ENCODE data around the gene EXOSC9. TPM values are rescaled to one million over a fixed set of nuclear protein-coding genes. Genes with fewer than 3 reads are reported as not detected.

The EXOSC9 gene
- total RNA-seq, 1 experiment from 2014 or later: 69.1 TPM

GRCh38 chr4:121776610-121777401, 24.3 kb upstream of the EXOSC9 start:
- Mint-ChIP-seq H3K27me3 (ENCODE audit: low read depth) (peaks cover 11% of the 10 kb centered on the region), H3K4me3 (no peak overlapping the region), H3K27ac (no peak overlapping the region), H3K9me3 (no peaks in the 10 kb centered on the region), H3K4me1 (peaks cover 15 to 17% of the 10 kb centered on the region in 2 experiments), H3K36me3 (ENCODE audit: insufficient read depth in 1 of 3, low read depth in 3 of 3) (no peaks in the 10 kb centered on the region)
- Histone ChIP-seq H4K20me1 (ENCODE audit: control insufficient read depth, insufficient read depth, insufficient read length) (no peaks in the 10 kb centered on the region), H4K91ac (ENCODE audit: insufficient read length, low read depth, low read length) (no peak overlapping the region), H3K56ac (ENCODE audit: insufficient read length, low read depth, low read length) (no peak overlapping the region), H3K18ac (ENCODE audit: insufficient read length, low read depth, low read length) (no peak overlapping the region), H4K8ac (replicated peaks; ENCODE audit: insufficient read length, low read depth, low read length) (no peak overlapping the region), H3K14ac (ENCODE audit: insufficient read depth, low read length) (no peak overlapping the region), H2AFZ (ENCODE audit: low read length) (no peak overlapping the region), H3K23me2 (ENCODE audit: insufficient read length, low read depth, low read length, poor library complexity, severe bottlenecking) (no peaks in the 10 kb centered on the region), H3K4ac (ENCODE audit: low read depth, low read length) (no peak overlapping the region), H2BK120ac (ENCODE audit: low read depth, low read length, poor library complexity, severe bottlenecking) (no peak overlapping the region), H2BK20ac (ENCODE audit: low read depth, low read length, poor library complexity, severe bottlenecking) (no peak overlapping the region), H3K9me3 (ENCODE audit: control insufficient read depth, low read depth, low read length) (no peaks in the 10 kb centered on the region), H3K79me2 (ENCODE audit: insufficient read depth, low read length) (no peaks in the 10 kb centered on the region), H3K27me3 (ENCODE audit: insufficient read depth, low read length) (no peaks in the 10 kb centered on the region), H4K5ac (ENCODE audit: insufficient read length, low read depth, low read length) (no peak overlapping the region), H3K79me1 (ENCODE audit: insufficient read depth, low read depth, low read length, poor library complexity, severe bottlenecking) (no peaks in the 10 kb centered on the region), H3K23ac (ENCODE audit: insufficient read length, low read depth, low read length) (no peak overlapping the region), H3T11ph (ENCODE audit: low read length) (no peak overlapping the region), H2BK12ac (ENCODE audit: insufficient read length, low read depth, low read length) (no peak overlapping the region), H3K9ac (ENCODE audit: extremely low read depth, insufficient read length, low read length) (no peak overlapping the region), H2BK15ac (ENCODE audit: low read depth, low read length) (no peak overlapping the region), H3K4me1 (ENCODE audit: insufficient read depth, low read length) (no peaks in the 10 kb centered on the region), H2BK5ac (ENCODE audit: insufficient read length, low read length) (no peak overlapping the region), H3K4me2 (ENCODE audit: insufficient read depth, insufficient read length, low read length) (no peak overlapping the region), H3K27ac (ENCODE audit: insufficient read length, low read depth, low read length) (no peak overlapping the region), H2AK5ac (ENCODE audit: insufficient read length, low read length) (no peak overlapping the region)
- WGBS (ENCODE audit: extremely low coverage, insufficient read length, low lambda C conversion rate): no CpG with 5 or more reads among the region's 6 CpGs
- TF ChIP-seq CTCF (conservative IDR thresholded peaks at IDR 0.05): no peak
- no peak for DNase-seq

All from H9 (cell line).